Hepatocyte (in vitro differentiated cells): Measurements from ENCODE around the gene SKIL.
"Not testable (repeated sequence)": the region's sequence is repeated elsewhere in the genome, so short reads cannot be mapped to it uniquely, and the experiment has no call there.

Experiments used
- EZH2 ChIP-seq: fragments of 200-600 bp; sonication (generic); IDR thresholded peaks from 2 replicates; pipeline ENCODE4 v1.6.1; 2016; ENCODE audit warnings: antibody characterized with exemption, mild to moderate bottlenecking, borderline replicate concordance
- EZH2phosphoT487 ChIP-seq: fragments of 200-600 bp; sonication (generic); IDR thresholded peaks from one replicate; pipeline ENCODE4 v1.6.1; 2018; ENCODE audit warnings: antibody characterized with exemption, mild to moderate bottlenecking, low read depth, moderate library complexity; ENCODE audit not compliant: unreplicated experiment, severe bottlenecking
- TF ChIP-seq, protein P1 (sequence below): fragments of 200-600 bp; sonication (generic); IDR thresholded peaks from 2 replicates; pipeline ENCODE4 v1.5.1; 2016; ENCODE audit warnings: antibody characterized with exemption, mild to moderate bottlenecking; ENCODE audit not compliant: poor library complexity

- TF ChIP-seq, protein P1, sequence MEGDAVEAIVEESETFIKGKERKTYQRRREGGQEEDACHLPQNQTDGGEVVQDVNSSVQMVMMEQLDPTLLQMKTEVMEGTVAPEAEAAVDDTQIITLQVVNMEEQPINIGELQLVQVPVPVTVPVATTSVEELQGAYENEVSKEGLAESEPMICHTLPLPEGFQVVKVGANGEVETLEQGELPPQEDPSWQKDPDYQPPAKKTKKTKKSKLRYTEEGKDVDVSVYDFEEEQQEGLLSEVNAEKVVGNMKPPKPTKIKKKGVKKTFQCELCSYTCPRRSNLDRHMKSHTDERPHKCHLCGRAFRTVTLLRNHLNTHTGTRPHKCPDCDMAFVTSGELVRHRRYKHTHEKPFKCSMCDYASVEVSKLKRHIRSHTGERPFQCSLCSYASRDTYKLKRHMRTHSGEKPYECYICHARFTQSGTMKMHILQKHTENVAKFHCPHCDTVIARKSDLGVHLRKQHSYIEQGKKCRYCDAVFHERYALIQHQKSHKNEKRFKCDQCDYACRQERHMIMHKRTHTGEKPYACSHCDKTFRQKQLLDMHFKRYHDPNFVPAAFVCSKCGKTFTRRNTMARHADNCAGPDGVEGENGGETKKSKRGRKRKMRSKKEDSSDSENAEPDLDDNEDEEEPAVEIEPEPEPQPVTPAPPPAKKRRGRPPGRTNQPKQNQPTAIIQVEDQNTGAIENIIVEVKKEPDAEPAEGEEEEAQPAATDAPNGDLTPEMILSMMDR, result not testable (repeated sequence)
- not testable (repeated sequence) for TF ChIP-seq EZH2, EZH2phosphoT487
Observed at GRCh38 chr3:170327868-170328548, 29.5 kb upstream of the SKIL start.
